Measurements from ENCODE around the gene FAU.

- TF ChIP-seq CTCF (IDR thresholded peaks at IDR 0.05) (no peak), POLR2A (IDR thresholded peaks at IDR 0.05) (no peak), EP300 (IDR thresholded peaks at IDR 0.05) (no peak)
Measured at GRCh38 chr11:65111159-65111743, 10.7 kb downstream of the FAU start.

All from ovary (tissue), 3 donors.